Activated CD8-positive, alpha-beta memory T cell treated with anti-CD3 and anti-CD28 coated beads, Interleukin-2, amount 10 ng/mL, durations not matched to agents 7 days and 5 days (primary cell): ENCODE data around the gene ZNF469. TPM values are rescaled to one million over a fixed set of nuclear protein-coding genes. Genes with fewer than 3 reads are reported as not detected.

Experiments
- ATAC-seq: fragments of 150-1000 bp; cut with Tn5 transposase; one replicate; pipeline ENCODE4 v1.10.0; 2021; ENCODE audit warnings: moderate library complexity
- CTCF ChIA-PET: fragments of 350-600 bp; sonication (Branson Sonifier 250); formaldehyde crosslinking; loops from one replicate; lab custom pipeline; 2021; ENCODE audit warnings: antibody characterized with exemption; lab: Charles Lee
- DNase-seq: peaks from one replicate; pipeline ENCODE4 v3.0.0-alpha.2; 2020
- H3K27ac Mint-ChIP-seq: one replicate; pipeline ENCODE4 v1.8.0; 2021; ENCODE audit warnings: mild to moderate bottlenecking, mixed read lengths
- H3K27me3 Mint-ChIP-seq: one replicate; pipeline ENCODE4 v1.8.0; 2021; ENCODE audit warnings: mixed read lengths
- H3K36me3 Mint-ChIP-seq: one replicate; pipeline ENCODE4 v1.8.0; 2021; ENCODE audit warnings: mild to moderate bottlenecking, mixed read lengths
- H3K4me1 Mint-ChIP-seq: one replicate; pipeline ENCODE4 v1.8.0; 2021; ENCODE audit warnings: mixed read lengths
- H3K4me3 Mint-ChIP-seq: one replicate; pipeline ENCODE4 v1.8.0; 2021; ENCODE audit warnings: mild to moderate bottlenecking, moderate library complexity, mixed read lengths
- H3K9me3 Mint-ChIP-seq: one replicate; pipeline ENCODE4 v1.8.0; 2022; ENCODE audit warnings: low read depth, mixed read lengths
- total RNA-seq, 2 experiments: library from RNA; stranded (reverse); gene quantifications; one replicate each; pipeline ENCODE4 v1.2.3, GENCODE V29; 2021

ZNF469 gene
- total RNA-seq, 2 experiments from 2014 or later, result 0.26 to 0.84 TPM

GRCh38 chr16:88413631-88414030 lies 30.9 kb downstream of the ZNF469 start:
- no peaks in the 10 kb centered on the region for H3K4me1 Mint-ChIP-seq
- no peak overlapping the region for H3K4me3 Mint-ChIP-seq
- CTCF ChIA-PET, result interaction anchor here (1.5 kb wide), 1 partner anchor 17 kb away, joined by 3 read pairs; no protein-coding TSS in a partner anchor
- no peak overlapping the region for H3K27ac Mint-ChIP-seq
- ATAC-seq (no peak), DNase-seq (no peak)
- no peaks in the 10 kb centered on the region for H3K9me3 Mint-ChIP-seq
- H3K27me3 Mint-ChIP-seq, result no peaks in the 10 kb centered on the region
- no peaks in the 10 kb centered on the region for H3K36me3 Mint-ChIP-seq

GRCh38 chr16:88414521-88415380 lies 32.0 kb downstream of the ZNF469 start:
- H3K4me3 Mint-ChIP-seq, result no peak overlapping the region
- ATAC-seq (no peak), DNase-seq (no peak)
- CTCF ChIA-PET, result interaction anchor here (1.5 kb wide), 1 partner anchor 16 kb away, joined by 3 read pairs; no protein-coding TSS in a partner anchor
- H3K36me3 Mint-ChIP-seq, result no peaks in the 10 kb centered on the region
- H3K4me1 Mint-ChIP-seq, result no peaks in the 10 kb centered on the region
- H3K9me3 Mint-ChIP-seq, result no peaks in the 10 kb centered on the region
- no peak overlapping the region for H3K27ac Mint-ChIP-seq
- H3K27me3 Mint-ChIP-seq, result no peaks in the 10 kb centered on the region

GRCh38 chr16:88415381-88415705 lies 32.6 kb downstream of the ZNF469 start:
- CTCF ChIA-PET, result interaction anchor here (1.5 kb wide), 1 partner anchor 15 kb away, joined by 3 read pairs; no protein-coding TSS in a partner anchor
- Mint-ChIP-seq H3K36me3 (no peaks in the 10 kb centered on the region), H3K4me3 (no peak overlapping the region), H3K27me3 (no peaks in the 10 kb centered on the region), H3K4me1 (no peaks in the 10 kb centered on the region), H3K9me3 (no peaks in the 10 kb centered on the region), H3K27ac (no peak overlapping the region)
- DNase-seq (no peak), ATAC-seq (no peak)

- ATAC-seq, result no peak
- CTCF ChIA-PET, result no interaction called here
- no peaks in the 10 kb centered on the region for H3K9me3 Mint-ChIP-seq
- no peak for DNase-seq
- H3K4me1 Mint-ChIP-seq, result no peaks in the 10 kb centered on the region
- no peak overlapping the region for H3K4me3 Mint-ChIP-seq
- no peaks in the 10 kb centered on the region for H3K36me3 Mint-ChIP-seq
- H3K27me3 Mint-ChIP-seq, result no peaks in the 10 kb centered on the region
- no peak overlapping the region for H3K27ac Mint-ChIP-seq
Observed at GRCh38 chr16:88415713-88416323, 33.1 kb downstream of the ZNF469 start.

GRCh38 chr16:88416686-88417085 lies 33.9 kb downstream of the ZNF469 start:
- ATAC-seq (no peak), DNase-seq (no peak)
- Mint-ChIP-seq H3K9me3 (no peaks in the 10 kb centered on the region), H3K4me3 (no peak overlapping the region), H3K36me3 (no peaks in the 10 kb centered on the region), H3K27me3 (no peaks in the 10 kb centered on the region), H3K4me1 (no peaks in the 10 kb centered on the region), H3K27ac (no peak overlapping the region)
- CTCF ChIA-PET, result no interaction called here

GRCh38 chr16:88417684-88418476 lies 35.1 kb downstream of the ZNF469 start:
- Mint-ChIP-seq H3K4me1 (no peaks in the 10 kb centered on the region), H3K27me3 (no peaks in the 10 kb centered on the region), H3K4me3 (no peak overlapping the region), H3K36me3 (no peaks in the 10 kb centered on the region), H3K9me3 (no peaks in the 10 kb centered on the region), H3K27ac (no peak overlapping the region)
- DNase-seq (no peak), ATAC-seq (no peak)
- CTCF ChIA-PET, result no interaction called here

GRCh38 chr16:88418869-88419268 lies 36.1 kb downstream of the ZNF469 start:
- DNase-seq, result no peak
- Mint-ChIP-seq H3K27ac (no peak overlapping the region), H3K36me3 (no peaks in the 10 kb centered on the region), H3K27me3 (no peaks in the 10 kb centered on the region), H3K4me1 (no peaks in the 10 kb centered on the region), H3K9me3 (no peaks in the 10 kb centered on the region), H3K4me3 (no peak overlapping the region)
- ATAC-seq, result no peak
- CTCF ChIA-PET, result no interaction called here

- ATAC-seq (no peak), DNase-seq (no peak)
- no peaks in the 10 kb centered on the region for H3K36me3 Mint-ChIP-seq
- no peaks in the 10 kb centered on the region for H3K9me3 Mint-ChIP-seq
- peaks cover 5% of the 10 kb centered on the region for H3K27me3 Mint-ChIP-seq
- no peaks in the 10 kb centered on the region for H3K4me1 Mint-ChIP-seq
- H3K4me3 Mint-ChIP-seq, result no peak overlapping the region
- CTCF ChIA-PET, result no interaction called here
- no peak overlapping the region for H3K27ac Mint-ChIP-seq
Observed at GRCh38 chr16:88419790-88420189, 37.0 kb downstream of the ZNF469 start.

GRCh38 chr16:88420496-88420895 lies 37.7 kb downstream of the ZNF469 start:
- no peaks in the 10 kb centered on the region for H3K4me1 Mint-ChIP-seq
- H3K4me3 Mint-ChIP-seq, result no peak overlapping the region
- DNase-seq, result no peak
- no peak overlapping the region for H3K27ac Mint-ChIP-seq
- CTCF ChIA-PET, result no interaction called here
- H3K9me3 Mint-ChIP-seq, result no peaks in the 10 kb centered on the region
- H3K27me3 Mint-ChIP-seq, result peaks cover 11% of the 10 kb centered on the region
- H3K36me3 Mint-ChIP-seq, result no peaks in the 10 kb centered on the region
- ATAC-seq, result no peak

GRCh38 chr16:88421301-88421700 lies 38.5 kb downstream of the ZNF469 start:
- ATAC-seq (no peak), DNase-seq (no peak)
- CTCF ChIA-PET, result no interaction called here
- no peaks in the 10 kb centered on the region for H3K36me3 Mint-ChIP-seq
- H3K9me3 Mint-ChIP-seq, result no peaks in the 10 kb centered on the region
- H3K4me1 Mint-ChIP-seq, result no peaks in the 10 kb centered on the region
- peaks cover 11% of the 10 kb centered on the region for H3K27me3 Mint-ChIP-seq
- no peak overlapping the region for H3K4me3 Mint-ChIP-seq
- no peak overlapping the region for H3K27ac Mint-ChIP-seq

- Mint-ChIP-seq H3K9me3 (no peaks in the 10 kb centered on the region), H3K4me1 (no peaks in the 10 kb centered on the region), H3K27me3 (peaks cover 11% of the 10 kb centered on the region), H3K36me3 (no peaks in the 10 kb centered on the region), H3K27ac (no peak overlapping the region), H3K4me3 (no peak overlapping the region)
- CTCF ChIA-PET, result no interaction called here
- ATAC-seq (no peak), DNase-seq (no peak)
Observed at GRCh38 chr16:88421871-88422433, 39.2 kb downstream of the ZNF469 start.

- Mint-ChIP-seq H3K9me3 (no peaks in the 10 kb centered on the region), H3K36me3 (no peaks in the 10 kb centered on the region), H3K4me3 (no peak overlapping the region), H3K27me3 (peaks cover 11% of the 10 kb centered on the region), H3K4me1 (no peaks in the 10 kb centered on the region), H3K27ac (no peak overlapping the region)
- ATAC-seq (no peak), DNase-seq (no peak)
- CTCF ChIA-PET, result no interaction called here
Observed at GRCh38 chr16:88422733-88423447, 40.1 kb downstream of the ZNF469 start.

GRCh38 chr16:88423448-88423850 lies 40.7 kb downstream of the ZNF469 start:
- DNase-seq (no peak), ATAC-seq (no peak)
- Mint-ChIP-seq H3K36me3 (no peaks in the 10 kb centered on the region), H3K27ac (no peak overlapping the region), H3K4me1 (no peaks in the 10 kb centered on the region), H3K9me3 (no peaks in the 10 kb centered on the region), H3K4me3 (no peak overlapping the region), H3K27me3 (peaks cover 11% of the 10 kb centered on the region)
- CTCF ChIA-PET, result no interaction called here
